HCT116 (cell line): ENCODE data around the gene SLC15A5. TPM values are rescaled to one million over a fixed set of nuclear protein-coding genes. Genes with fewer than 3 reads are reported as not detected.

Experiments used
- ATAC-seq: fragments of 200-7000 bp; cut with Tn5 transposase; 2 replicates; pipeline ENCODE4 v1.9.1; 2020; ENCODE audit warnings: mild to moderate bottlenecking, moderate library complexity
- BruUV-seq: library from RNA; stranded (reverse); fragments of 400-500 nt; replicated peaks from 2 replicates; lab custom pipeline; 2021; lab: Mats Ljungman, UMichigan
- CTCF ChIA-PET: fragments of 300-600 bp; sonication (Branson Sonifier 250); formaldehyde crosslinking; loops from one replicate; lab custom pipeline; 2021; ENCODE audit warnings: antibody characterized with exemption; lab: Charles Lee
- POLR2A ChIA-PET: fragments of 300-600, 350-600 bp; sonication (Branson Sonifier 250); formaldehyde crosslinking; loops from one replicate; lab custom pipeline; 2021; ENCODE audit warnings: antibody characterized with exemption; lab: Charles Lee
- RAD21 ChIA-PET, 2 experiments: fragments of 300-600 bp; sonication (Branson Sonifier 250); formaldehyde crosslinking; loops; one replicate each; lab custom pipeline; 2023; ENCODE audit warnings: low total read pairs in 2 of 2; ENCODE audit not compliant: uncharacterized antibody in 2 of 2, unreplicated experiment in 2 of 2, low non-redundant PET in 1 of 2; lab: Charles Lee
- DNase-seq: peaks from one replicate; pipeline ENCODE4 v3.0.0-alpha.2; 2010; ENCODE audit warnings: low read depth, low spot score
- H2AFZ ChIP-seq: fragments of 200-600 bp; shearing (Covaris generic), sonication (generic); 2 replicates; pipeline ENCODE4 v1.6.1; 2017; ENCODE audit warnings: low read depth, mixed run types, mixed read lengths, antibody characterized with exemption, low read length; ENCODE audit not compliant: poor library complexity, severe bottlenecking
- H3K27ac ChIP-seq: 2 replicates; pipeline ENCODE4 v1.5.1; 2012; ENCODE audit warnings: low read depth, low read length
- H3K27me3 ChIP-seq: fragments of 200-600 bp; sonication (generic); 2 replicates; pipeline ENCODE4 v1.6.1; 2016; ENCODE audit warnings: mixed run types, low read length, mixed read lengths; ENCODE audit not compliant: insufficient read depth
- H3K36me3 ChIP-seq, 2 experiments: fragments of 200-500 bp in 1 of 2; fragments of 200-600 bp in 1 of 2; sonication (Bioruptor generic) in 1 of 2; sonication (generic) in 1 of 2; 2 replicates each; pipeline versions ENCODE4 v1.5.1 to v1.6.1; 2014 to 2016; ENCODE audit warnings: low read length in 2 of 2, inconsistent platforms in 1 of 2, mixed read lengths in 1 of 2, mixed run types in 1 of 2; ENCODE audit not compliant: insufficient read depth in 2 of 2, control insufficient read depth in 1 of 2
- H3K4me1 ChIP-seq, 2 experiments: fragments of 200-600 bp in 1 of 2; sonication (generic) in 1 of 2; 2 replicates each; pipeline versions ENCODE4 v1.5.1 to v1.6.1; 2012 to 2017; ENCODE audit warnings: low read length in 2 of 2, inconsistent platforms in 1 of 2, mild to moderate bottlenecking in 1 of 2, mixed read lengths in 1 of 2, mixed run types in 1 of 2, moderate library complexity in 1 of 2; ENCODE audit not compliant: insufficient read depth in 2 of 2, control insufficient read depth in 1 of 2
- H3K4me2 ChIP-seq: fragments of 200-600 bp; sonication (generic); 2 replicates; pipeline ENCODE4 v1.6.1; 2017; ENCODE audit warnings: mixed run types, low read length, mixed read lengths
- H3K4me3 ChIP-seq, 2 experiments: fragments of 200-600 bp in 1 of 2; sonication (generic) in 1 of 2; replicated peaks in 1 of 2; 2 replicates each; pipeline ENCODE4 v1.5.1; 2011 to 2016; ENCODE audit warnings: low read length in 2 of 2, control low read depth in 1 of 2, low read depth in 1 of 2, mild to moderate bottlenecking in 1 of 2, mixed read lengths in 1 of 2, mixed run types in 1 of 2
- H3K79me2 ChIP-seq: fragments of 200-600 bp; sonication (generic); 2 replicates; pipeline ENCODE4 v1.6.1; 2017; ENCODE audit warnings: mild to moderate bottlenecking, mixed run types, low read length, moderate library complexity, mixed read lengths; ENCODE audit not compliant: insufficient read depth
- H3K9ac ChIP-seq: fragments of 200-600 bp; sonication (generic); 2 replicates; pipeline ENCODE4 v1.6.1; 2016; ENCODE audit warnings: low read length, mixed read lengths
- H3K9me2 ChIP-seq: fragments of 200-600 bp; sonication (generic), shearing (Covaris generic); 2 replicates; pipeline ENCODE4 v1.6.1; 2017; ENCODE audit warnings: mixed run types, mild to moderate bottlenecking, moderate library complexity; ENCODE audit not compliant: insufficient read depth
- H3K9me3 ChIP-seq, 2 experiments: fragments of 200-500 bp in 1 of 2; fragments of 200-600 bp in 1 of 2; sonication (Bioruptor generic) in 1 of 2; sonication (generic) in 1 of 2; 2 replicates each; pipeline ENCODE4 v1.6.1; 2014 to 2017; ENCODE audit warnings: low read length in 2 of 2, mixed read lengths in 2 of 2, inconsistent platforms in 1 of 2, low read depth in 1 of 2, mild to moderate bottlenecking in 1 of 2, mixed run types in 1 of 2, moderate library complexity in 1 of 2; ENCODE audit not compliant: control insufficient read depth in 1 of 2, insufficient read depth in 1 of 2
- H4K20me1 ChIP-seq: fragments of 200-600 bp; sonication (generic), shearing (Covaris generic); 2 replicates; pipeline ENCODE4 v1.6.1; 2017; ENCODE audit warnings: mixed run types, mild to moderate bottlenecking, moderate library complexity; ENCODE audit not compliant: insufficient read depth
- ATF3 ChIP-seq: IDR thresholded peaks from 2 replicates; pipeline ENCODE4 v1.6.1; 2012
- CBX3 ChIP-seq: IDR thresholded peaks from 2 replicates; pipeline ENCODE4 v1.6.1; 2012; ENCODE audit warnings: low read depth
- CEBPB ChIP-seq: IDR thresholded peaks from 2 replicates; pipeline ENCODE4 v1.6.1; 2012; ENCODE audit warnings: low read depth
- CTCF ChIP-seq, 3 experiments: fragments of 200-600 bp in 1 of 3; sonication (generic) in 1 of 3; IDR thresholded peaks in 2 of 3; conservative IDR thresholded peaks in 1 of 3; 2 replicates each; pipeline ENCODE4 v1.5.1; 2012 to 2017; ENCODE audit warnings: low read depth in 2 of 3, low read length in 2 of 3, antibody characterized with exemption in 1 of 3, borderline replicate concordance in 1 of 3, control low read depth in 1 of 3, mild to moderate bottlenecking in 1 of 3, mixed read lengths in 1 of 3, mixed run types in 1 of 3, moderate library complexity in 1 of 3; ENCODE audit not compliant: insufficient read depth in 1 of 3
- EGR1 ChIP-seq: IDR thresholded peaks from 2 replicates; pipeline ENCODE4 v1.6.1; 2012; ENCODE audit warnings: low read depth
- ELF1 ChIP-seq: IDR thresholded peaks from 2 replicates; pipeline ENCODE4 v1.6.1; 2012; ENCODE audit warnings: low read depth, borderline replicate concordance
- EZH2 ChIP-seq: fragments of 200-600 bp; sonication (generic); IDR thresholded peaks from 2 replicates; pipeline ENCODE4 v1.6.1; 2017; ENCODE audit warnings: antibody characterized with exemption, mixed run types
- EZH2phosphoT487 ChIP-seq: fragments of 200-600 bp; IDR thresholded peaks from 2 replicates; pipeline ENCODE4 v1.6.1; 2018; ENCODE audit warnings: antibody characterized with exemption, borderline replicate concordance
- FOSL1 ChIP-seq: IDR thresholded peaks from 2 replicates; pipeline ENCODE4 v1.6.1; 2012; ENCODE audit warnings: low read depth
- JUND ChIP-seq: IDR thresholded peaks from 2 replicates; pipeline ENCODE4 v1.6.1; 2012
- POLR2A ChIP-seq: IDR thresholded peaks from 2 replicates; pipeline ENCODE4 v1.7.0; 2011; ENCODE audit warnings: borderline replicate concordance; ENCODE audit not compliant: insufficient read depth, insufficient read length; ENCODE audit errors: extremely low read depth
- SIN3A ChIP-seq: IDR thresholded peaks from 2 replicates; pipeline ENCODE4 v1.6.1; 2012; ENCODE audit warnings: low read depth
- SP1 ChIP-seq: IDR thresholded peaks from 2 replicates; pipeline ENCODE4 v1.6.1; 2012; ENCODE audit warnings: low read depth
- SRF ChIP-seq: IDR thresholded peaks from 2 replicates; pipeline ENCODE4 v1.6.1; 2012; ENCODE audit warnings: low read depth
- TCF7L2 ChIP-seq: IDR thresholded peaks from 2 replicates; pipeline ENCODE4 v1.7.0; 2011; ENCODE audit warnings: borderline replicate concordance, inconsistent platforms; ENCODE audit not compliant: insufficient read depth, insufficient read length; ENCODE audit errors: extremely low read depth
- YY1 ChIP-seq: IDR thresholded peaks from 2 replicates; pipeline ENCODE4 v1.6.1; 2011; ENCODE audit warnings: low read length, low read depth, moderate library complexity, mild to moderate bottlenecking; ENCODE audit not compliant: insufficient replicate concordance; ENCODE audit errors: extremely low read depth
- ZFX ChIP-seq: fragments of 450-650 bp; IDR thresholded peaks from 2 replicates; pipeline ENCODE4 v1.6.1; 2017
- ZNF274 ChIP-seq: fragments of 200-500 bp; sonication (Bioruptor generic); IDR thresholded peaks from 2 replicates; pipeline ENCODE4 v1.6.1; 2014; ENCODE audit warnings: mild to moderate bottlenecking, low read depth, low read length, inconsistent platforms
- intact Hi-C: fragments of 100-400 bp; cut with micrococcal nuclease; formaldehyde crosslinking; loops from 2 replicates; pipeline ENCODE4 v1.10.0; 2022
- total RNA-seq: library from RNA; stranded (reverse); gene quantifications from one replicate; pipeline ENCODE4 v1.2.1, GENCODE V29; 2021; ENCODE audit not compliant: unreplicated experiment
- TF ChIP-seq, protein P1 (sequence below): IDR thresholded peaks from 2 replicates; pipeline ENCODE4 v1.6.1; 2011; ENCODE audit warnings: mild to moderate bottlenecking, low read length, moderate library complexity; ENCODE audit not compliant: insufficient replicate concordance; ENCODE audit errors: extremely low read depth

SLC15A5 gene
- total RNA-seq, 1 experiment from 2014 or later, result not detected

- no peak overlapping the region for H3K27ac ChIP-seq
- TF ChIP-seq EGR1 (no peak), EZH2phosphoT487 (no peak), SRF (no peak), ZFX (no peak), JUND (no peak), ELF1 (no peak), CBX3 (no peak), FOSL1 (no peak)
- no peaks in the 10 kb centered on the region for H3K27me3 ChIP-seq
- no peak for DNase-seq
- H3K4me1 ChIP-seq, result no peaks in the 10 kb centered on the region
- no peak overlapping the region for H3K9ac ChIP-seq
- POLR2A ChIA-PET, result no interaction called here
- H3K79me2 ChIP-seq, result no peaks in the 10 kb centered on the region
- intact Hi-C loops, result no loop called here
- no peak for ATAC-seq
- H4K20me1 ChIP-seq, result no peaks in the 10 kb centered on the region
- H2AFZ ChIP-seq, result no peak overlapping the region
- CTCF ChIA-PET, result no interaction called here
- H3K9me2 ChIP-seq, result no peaks in the 10 kb centered on the region
- H3K36me3 ChIP-seq, result no peaks in the 10 kb centered on the region
- H3K9me3 ChIP-seq, result no peaks in the 10 kb centered on the region
- no TSS peak for BruUV-seq
- H3K4me2 ChIP-seq, result no peak overlapping the region
- no peak overlapping the region for H3K4me3 ChIP-seq
- RAD21 ChIA-PET, result no interaction called here
Observed at GRCh38 chr12:16281157-16281556, 3.7 kb upstream of the SLC15A5 start.

DNA sequence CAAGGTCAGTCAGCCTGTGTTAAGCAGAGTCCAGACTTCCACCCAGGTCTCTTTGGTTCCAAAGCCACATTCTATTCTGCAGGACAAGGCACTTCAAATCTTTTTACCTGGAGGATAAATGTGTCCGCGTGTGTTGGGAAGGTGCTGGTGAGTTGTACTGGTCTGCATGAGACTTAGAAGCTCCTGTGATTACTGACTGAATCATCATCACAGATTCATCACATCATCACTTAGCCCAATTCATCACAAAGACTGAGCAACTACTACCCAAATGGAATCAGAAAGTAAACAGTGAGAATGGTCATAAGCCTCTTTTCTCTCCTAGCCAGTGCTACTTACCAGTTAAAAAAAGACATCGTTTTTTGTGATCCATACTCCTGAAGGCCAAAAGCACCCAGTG lies 5.3 kb downstream of the SLC15A5 start:
- H3K27me3 ChIP-seq, result no peaks in the 10 kb centered on the region; the same call in 1 of the 2 replicates
- H3K9me3 ChIP-seq, result no peaks in the 10 kb centered on the region
- no peak for DNase-seq
- H3K4me1 ChIP-seq, result no peaks in the 10 kb centered on the region
- no peak overlapping the region for H3K9ac ChIP-seq
- no peaks in the 10 kb centered on the region for H3K79me2 ChIP-seq
- H4K20me1 ChIP-seq, result no peaks in the 10 kb centered on the region
- no peak overlapping the region for H3K4me3 ChIP-seq
- TF ChIP-seq ZNF274 (no peak), CEBPB (no peak), POLR2A (no peak), EZH2 (no peak), JUND (no peak), ZFX (no peak), SRF (no peak), TCF7L2 (no peak), EGR1 (no peak), FOSL1 (no peak), SP1 (no peak), YY1 (no peak), SIN3A (no peak), CTCF (IDR thresholded peaks at IDR 0.05 in 2 of 3, conservative IDR thresholded peaks at IDR 0.05 in 1 of 3; ENCODE audit: borderline replicate concordance in 1 of 3, insufficient read depth in 1 of 3, low read depth in 2 of 3, low read length in 2 of 3) (no peak), ATF3 (no peak), EZH2phosphoT487 (no peak)
- TF ChIP-seq, protein P1, sequence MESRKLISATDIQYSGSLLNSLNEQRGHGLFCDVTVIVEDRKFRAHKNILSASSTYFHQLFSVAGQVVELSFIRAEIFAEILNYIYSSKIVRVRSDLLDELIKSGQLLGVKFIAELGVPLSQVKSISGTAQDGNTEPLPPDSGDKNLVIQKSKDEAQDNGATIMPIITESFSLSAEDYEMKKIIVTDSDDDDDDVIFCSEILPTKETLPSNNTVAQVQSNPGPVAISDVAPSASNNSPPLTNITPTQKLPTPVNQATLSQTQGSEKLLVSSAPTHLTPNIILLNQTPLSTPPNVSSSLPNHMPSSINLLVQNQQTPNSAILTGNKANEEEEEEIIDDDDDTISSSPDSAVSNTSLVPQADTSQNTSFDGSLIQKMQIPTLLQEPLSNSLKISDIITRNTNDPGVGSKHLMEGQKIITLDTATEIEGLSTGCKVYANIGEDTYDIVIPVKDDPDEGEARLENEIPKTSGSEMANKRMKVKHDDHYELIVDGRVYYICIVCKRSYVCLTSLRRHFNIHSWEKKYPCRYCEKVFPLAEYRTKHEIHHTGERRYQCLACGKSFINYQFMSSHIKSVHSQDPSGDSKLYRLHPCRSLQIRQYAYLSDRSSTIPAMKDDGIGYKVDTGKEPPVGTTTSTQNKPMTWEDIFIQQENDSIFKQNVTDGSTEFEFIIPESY, result no peak
- TF ChIP-seq, all 23 proteins: peak for 0
- CTCF ChIA-PET, result no interaction called here
- no peak overlapping the region for H2AFZ ChIP-seq
- H3K9me2 ChIP-seq, result no peaks in the 10 kb centered on the region
- H3K36me3 ChIP-seq, result no peaks in the 10 kb centered on the region
- no peak for ATAC-seq
- intact Hi-C loops, result no loop called here
- RAD21 ChIA-PET, result no interaction called here
- H3K27ac ChIP-seq, result no peak overlapping the region
- POLR2A ChIA-PET, result no interaction called here
- no TSS peak for BruUV-seq
- no peak overlapping the region for H3K4me2 ChIP-seq
